Right lobe of liver (tissue), 4 donors: ENCODE measurements around the gene ZNF136.

Experiments
- POLR2A ChIP-seq: fragments of 450-650 bp; IDR thresholded peaks from one replicate; pipeline ENCODE4 v1.6.1; 2017; ENCODE audit warnings: antibody characterized with exemption, mild to moderate bottlenecking
- TF ChIP-seq, protein P1 (sequence below), 4 donors: fragments of 200-600 bp in 3 of 4; fragments of 450-650 bp in 1 of 4; IDR thresholded peaks; one replicate each; pipeline versions ENCODE4 v1.5.1 to v1.8.0; 2016 to 2022; ENCODE audit warnings: antibody characterized with exemption in 4 of 4, mild to moderate bottlenecking in 2 of 4
- donor health status: DM: no; HTN: no; CAD: no.
- donor health status: DM: no; HTN: no; CAD: no.
- donor health status: DM: no; HTN: yes; CAD: no.

DNA sequence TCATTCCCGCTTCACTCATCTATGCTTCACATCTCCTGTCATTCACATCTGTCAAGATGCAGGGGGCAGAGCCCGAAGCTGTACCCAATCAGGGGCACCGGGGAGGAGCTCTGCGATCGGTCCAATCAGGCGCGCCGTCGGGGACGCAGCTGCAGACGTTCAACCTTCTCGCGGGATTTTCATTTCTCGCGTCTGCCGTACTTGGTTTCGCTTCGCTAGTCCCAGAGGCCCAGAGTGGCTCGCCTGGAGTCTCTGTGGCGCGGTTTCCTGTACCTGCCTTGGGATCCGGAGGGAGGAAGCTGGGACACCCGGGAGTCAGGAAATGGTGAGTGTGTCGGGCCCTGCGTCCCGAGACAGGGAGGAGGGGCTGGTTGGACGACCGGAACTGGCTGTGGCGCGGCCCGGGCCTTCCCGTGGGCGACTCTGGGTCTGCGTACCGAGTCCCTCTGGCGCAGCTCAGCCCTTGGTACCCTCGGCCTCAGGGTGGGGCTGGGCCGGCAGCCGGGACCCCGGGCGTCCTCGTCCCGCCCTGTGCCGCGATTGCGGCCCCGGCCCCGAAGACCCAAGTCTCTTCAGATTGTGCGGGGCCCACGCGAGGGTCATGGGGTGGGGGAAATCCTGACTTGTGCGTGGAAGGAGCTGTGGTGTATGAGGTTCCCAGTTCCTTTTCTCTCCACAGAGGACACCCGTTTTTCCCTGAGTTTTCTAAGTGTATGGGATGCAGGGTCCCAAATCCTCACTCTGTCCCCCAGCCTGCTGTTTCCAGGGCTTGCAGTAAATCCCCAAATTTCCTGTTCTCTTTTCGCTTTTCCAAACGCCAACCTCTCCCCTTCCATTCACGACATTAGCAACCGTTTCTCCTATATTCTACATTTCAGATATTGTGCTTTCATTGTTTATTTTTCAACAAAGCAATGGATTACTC lies at the start of gene ZNF136:
- TF ChIP-seq, protein P1, sequence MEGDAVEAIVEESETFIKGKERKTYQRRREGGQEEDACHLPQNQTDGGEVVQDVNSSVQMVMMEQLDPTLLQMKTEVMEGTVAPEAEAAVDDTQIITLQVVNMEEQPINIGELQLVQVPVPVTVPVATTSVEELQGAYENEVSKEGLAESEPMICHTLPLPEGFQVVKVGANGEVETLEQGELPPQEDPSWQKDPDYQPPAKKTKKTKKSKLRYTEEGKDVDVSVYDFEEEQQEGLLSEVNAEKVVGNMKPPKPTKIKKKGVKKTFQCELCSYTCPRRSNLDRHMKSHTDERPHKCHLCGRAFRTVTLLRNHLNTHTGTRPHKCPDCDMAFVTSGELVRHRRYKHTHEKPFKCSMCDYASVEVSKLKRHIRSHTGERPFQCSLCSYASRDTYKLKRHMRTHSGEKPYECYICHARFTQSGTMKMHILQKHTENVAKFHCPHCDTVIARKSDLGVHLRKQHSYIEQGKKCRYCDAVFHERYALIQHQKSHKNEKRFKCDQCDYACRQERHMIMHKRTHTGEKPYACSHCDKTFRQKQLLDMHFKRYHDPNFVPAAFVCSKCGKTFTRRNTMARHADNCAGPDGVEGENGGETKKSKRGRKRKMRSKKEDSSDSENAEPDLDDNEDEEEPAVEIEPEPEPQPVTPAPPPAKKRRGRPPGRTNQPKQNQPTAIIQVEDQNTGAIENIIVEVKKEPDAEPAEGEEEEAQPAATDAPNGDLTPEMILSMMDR (IDR thresholded peaks at IDR 0.05) = no peak
- peak; percentile 69 for TF ChIP-seq POLR2A
